ENCODE results near the gene SLC25A3. TPM values are rescaled to one million over a fixed set of nuclear protein-coding genes. Genes with fewer than 3 reads are reported as not detected.
A peak's percentile ranks its signal among the peaks of the same experiment; 100 is the strongest.
"Not testable (repeated sequence)": the region's sequence is repeated elsewhere in the genome, so short reads cannot be mapped to it uniquely, and the experiment has no call there.

Gene SLC25A3
- total RNA-seq, 1 donor, result 409 TPM

DNA sequence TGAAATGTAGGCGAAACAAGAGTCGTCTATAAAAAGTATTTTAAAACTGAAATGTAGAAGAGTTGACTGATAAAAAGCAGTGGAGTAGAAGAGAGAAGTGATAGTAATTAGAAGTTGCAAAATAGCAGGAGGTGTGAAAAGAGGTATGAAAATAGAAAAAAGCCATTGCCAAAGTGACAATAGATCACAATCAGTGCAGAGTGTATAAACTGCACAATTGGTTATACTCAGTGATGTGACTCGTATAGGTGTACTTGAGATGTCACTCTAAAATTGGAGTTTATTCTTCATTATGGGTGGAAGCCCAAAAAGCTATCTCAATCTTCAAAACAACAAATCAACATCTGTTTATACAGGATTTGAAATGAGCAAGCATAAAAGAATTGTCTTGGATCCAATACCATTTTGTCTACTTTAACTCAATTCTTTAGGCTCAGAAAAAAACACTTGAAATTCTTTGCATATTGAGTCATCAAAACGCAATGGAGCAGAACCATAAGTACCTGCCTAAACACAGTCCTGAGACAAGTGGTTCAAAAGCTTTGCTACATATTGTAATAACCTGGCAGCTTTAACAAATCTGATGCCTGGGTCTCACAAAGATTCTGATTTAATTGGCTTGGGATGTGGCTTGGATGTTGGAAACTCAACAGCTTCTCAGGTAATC lies 42.3 kb downstream of the SLC25A3 start:
- Histone ChIP-seq H3K9me3 (ENCODE audit: low read depth, low read length) (no peaks in the 10 kb centered on the region), H3K4me1 (ENCODE audit: insufficient read depth, low read length) (peaks cover 19% of the 10 kb centered on the region)

DNA sequence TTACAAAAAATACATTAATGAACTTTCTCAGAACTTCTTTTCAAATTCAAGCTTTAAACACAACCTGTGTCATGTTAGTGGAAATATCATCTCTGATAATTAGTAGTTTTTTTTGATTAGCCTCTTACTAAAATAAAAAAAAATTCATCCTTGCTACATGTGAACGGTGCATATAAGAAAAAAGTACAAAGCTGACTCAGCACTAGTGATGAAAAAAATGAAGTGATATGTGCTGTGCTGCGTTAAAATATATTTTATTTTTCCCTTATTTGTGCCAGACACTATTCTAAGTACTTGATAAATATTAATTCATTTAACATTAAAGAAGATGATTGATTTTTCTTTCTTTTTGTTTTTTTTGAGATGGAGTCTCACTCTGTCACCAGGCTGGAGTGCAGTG lies 43.6 kb downstream of the SLC25A3 start:
- Histone ChIP-seq H3K27me3 (ENCODE audit: insufficient read depth, low read length) (no peaks in the 10 kb centered on the region), H3K4me1 (ENCODE audit: insufficient read depth, low read length) (peaks cover 28% of the 10 kb centered on the region), H3K9me3 (ENCODE audit: low read depth, low read length) (no peaks in the 10 kb centered on the region), H3K4me3 (ENCODE audit: low read length) (no peak overlapping the region)

More for the DNA sequence above, 42.3 kb downstream of the SLC25A3 start:
- Histone ChIP-seq H3K4me3 (ENCODE audit: low read length) (no peak overlapping the region), H3K27me3 (ENCODE audit: insufficient read depth, low read length) (no peaks in the 10 kb centered on the region)

GRCh38 chr12:98638009-98638408 lies 44.5 kb downstream of the SLC25A3 start:
- Histone ChIP-seq H3K4me3 (ENCODE audit: low read length) (no peak overlapping the region), H3K4me1 (ENCODE audit: insufficient read depth, low read length) (peaks cover 36% of the 10 kb centered on the region), H3K27me3 (ENCODE audit: insufficient read depth, low read length) (no peaks in the 10 kb centered on the region), H3K9me3 (ENCODE audit: low read depth, low read length) (no peaks in the 10 kb centered on the region)

GRCh38 chr12:98639491-98639890 lies 46.0 kb downstream of the SLC25A3 start:
- Histone ChIP-seq H3K4me3 (ENCODE audit: low read length) (no peak overlapping the region), H3K27me3 (ENCODE audit: insufficient read depth, low read length) (no peaks in the 10 kb centered on the region), H3K4me1 (ENCODE audit: insufficient read depth, low read length) (peaks cover 44% of the 10 kb centered on the region), H3K9me3 (ENCODE audit: low read depth, low read length) (no peaks in the 10 kb centered on the region)

DNA sequence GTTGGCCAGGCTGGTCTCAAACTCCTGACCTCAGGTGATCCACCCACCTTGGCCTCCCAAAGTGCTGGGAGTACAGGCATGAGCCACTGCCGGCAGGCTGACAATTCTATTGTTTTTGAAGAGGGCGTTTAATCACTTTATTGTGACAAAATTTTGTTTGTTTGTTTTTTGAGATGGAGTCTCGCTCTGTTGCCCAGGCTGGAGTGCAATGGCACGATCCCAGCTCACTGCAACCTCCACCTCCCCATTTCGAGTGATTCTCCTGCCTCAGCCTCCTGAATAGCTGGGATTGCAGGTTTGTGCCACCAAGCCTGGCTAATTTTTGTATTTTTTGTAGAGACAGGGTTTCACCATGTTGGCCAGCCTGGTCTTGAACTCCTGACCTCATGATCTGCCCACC lies 49.3 kb downstream of the SLC25A3 start:
- H3K4me1 ChIP-seq (ENCODE audit: insufficient read depth, low read length), result peaks cover 56% of the 10 kb centered on the region
- H3K4me3 ChIP-seq (ENCODE audit: low read length); H3K9me3 ChIP-seq (ENCODE audit: low read depth, low read length); H3K27me3 ChIP-seq (ENCODE audit: insufficient read depth, low read length): not testable (repeated sequence)

DNA sequence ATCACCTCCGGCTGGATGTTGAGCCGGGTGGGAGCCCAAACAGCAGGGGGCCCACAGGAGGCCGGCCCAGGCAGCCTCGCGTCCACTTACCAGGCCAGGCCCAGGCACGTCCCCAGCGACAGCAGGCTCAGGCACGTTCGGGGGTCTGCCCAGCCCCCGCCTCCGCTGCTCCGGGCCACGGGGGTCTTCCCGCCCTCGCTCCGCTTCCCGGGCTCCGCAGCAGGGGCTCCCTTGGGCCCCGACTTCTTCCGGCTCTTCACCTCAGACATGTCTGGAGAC lies 50.9 kb downstream of the SLC25A3 start:
- peaks cover 43% of the 10 kb centered on the region for H3K4me1 ChIP-seq (ENCODE audit: insufficient read depth, low read length)
- no peaks in the 10 kb centered on the region for H3K9me3 ChIP-seq (ENCODE audit: low read depth, low read length)
- no peaks in the 10 kb centered on the region for H3K27me3 ChIP-seq (ENCODE audit: insufficient read depth, low read length)
- peak overlapping the region; percentile 74 for H3K4me3 ChIP-seq (ENCODE audit: low read length)

- H3K4me1 ChIP-seq (ENCODE audit: insufficient read depth, low read length), result peaks cover 41% of the 10 kb centered on the region
- H3K4me3 ChIP-seq (ENCODE audit: low read length), result peak within 1 kb of the TSS; percentile 74
- H3K9me3 ChIP-seq (ENCODE audit: low read depth, low read length), result no peaks in the 10 kb centered on the region
- H3K27me3 ChIP-seq (ENCODE audit: insufficient read depth, low read length), result no peaks in the 10 kb centered on the region
Observed at GRCh38 chr12:98644712-98645571, 51.5 kb downstream of the SLC25A3 start, which contains the start of the genes APAF1 and IKBIP. TSS of gene APAF1 (plus strand) at chr12:98645290. CDS start at chr12:98648360, 3,070 bp downstream. TSS of gene IKBIP (minus strand) at chr12:98644788. CDS start at chr12:98644701, 87 bp downstream.

DNA sequence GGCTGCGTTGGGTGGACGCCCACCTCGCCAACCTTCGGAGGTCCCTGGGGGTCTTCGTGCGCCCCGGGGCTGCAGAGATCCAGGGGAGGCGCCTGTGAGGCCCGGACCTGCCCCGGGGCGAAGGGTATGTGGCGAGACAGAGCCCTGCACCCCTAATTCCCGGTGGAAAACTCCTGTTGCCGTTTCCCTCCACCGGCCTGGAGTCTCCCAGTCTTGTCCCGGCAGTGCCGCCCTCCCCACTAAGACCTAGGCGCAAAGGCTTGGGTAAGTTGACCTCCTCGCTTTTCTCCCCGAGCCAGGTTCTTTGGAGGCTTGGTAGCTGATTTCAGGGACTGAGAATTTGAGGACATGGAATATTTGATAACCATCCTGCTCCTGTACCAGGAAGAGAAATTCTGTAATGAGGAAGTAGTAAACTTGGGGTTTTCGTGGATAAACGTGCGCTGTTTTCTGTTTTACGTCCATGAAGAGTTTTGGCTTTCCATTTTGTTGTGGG lies 52.1 kb downstream of the SLC25A3 start:
- peaks cover 39% of the 10 kb centered on the region for H3K4me1 ChIP-seq (ENCODE audit: insufficient read depth, low read length)
- H3K9me3 ChIP-seq (ENCODE audit: low read depth, low read length), result no peaks in the 10 kb centered on the region
- H3K4me3 ChIP-seq (ENCODE audit: low read length), result peak overlapping the region; percentile 74
- no peaks in the 10 kb centered on the region for H3K27me3 ChIP-seq (ENCODE audit: insufficient read depth, low read length)

DNA sequence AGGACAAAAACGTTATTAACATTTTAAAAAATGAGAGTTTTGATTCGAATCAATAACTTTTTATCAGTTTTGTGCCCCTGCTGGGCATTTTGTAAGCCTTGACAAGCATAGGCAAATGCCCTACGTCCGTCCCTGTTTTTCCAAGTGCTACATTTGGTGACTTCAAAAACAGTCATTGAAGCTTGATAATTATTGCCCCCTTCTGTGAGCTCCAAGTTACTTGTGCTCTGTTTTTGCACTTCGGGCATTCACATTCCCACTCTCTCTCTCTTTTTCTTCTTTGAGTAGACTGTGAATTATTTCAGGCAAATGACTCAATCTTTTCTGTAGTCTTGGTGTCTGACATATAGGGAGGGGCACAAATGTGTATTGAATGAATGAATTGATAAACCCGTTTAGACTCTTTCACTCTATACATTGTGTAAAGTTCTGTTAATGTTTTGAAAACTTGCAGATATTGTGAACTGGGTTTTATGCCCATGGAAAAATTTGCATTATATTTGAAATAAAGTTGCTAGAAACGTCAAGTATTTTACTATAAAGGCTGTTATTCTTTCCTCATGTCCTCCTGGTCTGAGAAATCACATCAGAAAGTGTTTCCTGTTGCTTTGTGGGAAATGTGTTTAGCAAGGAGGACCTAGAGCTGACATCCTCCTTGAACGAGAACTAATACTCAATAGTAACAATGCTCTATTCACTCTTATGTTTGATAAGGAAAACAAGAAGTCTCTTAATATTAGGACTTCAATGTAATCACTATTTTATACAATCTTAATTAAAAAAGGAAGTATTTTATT lies 53.0 kb downstream of the SLC25A3 start:
- no peaks in the 10 kb centered on the region for H3K27me3 ChIP-seq (ENCODE audit: insufficient read depth, low read length)
- no peaks in the 10 kb centered on the region for H3K9me3 ChIP-seq (ENCODE audit: low read depth, low read length)
- peaks cover 31% of the 10 kb centered on the region for H3K4me1 ChIP-seq (ENCODE audit: insufficient read depth, low read length)
- peak overlapping the region; percentile 74 for H3K4me3 ChIP-seq (ENCODE audit: low read length)

DNA sequence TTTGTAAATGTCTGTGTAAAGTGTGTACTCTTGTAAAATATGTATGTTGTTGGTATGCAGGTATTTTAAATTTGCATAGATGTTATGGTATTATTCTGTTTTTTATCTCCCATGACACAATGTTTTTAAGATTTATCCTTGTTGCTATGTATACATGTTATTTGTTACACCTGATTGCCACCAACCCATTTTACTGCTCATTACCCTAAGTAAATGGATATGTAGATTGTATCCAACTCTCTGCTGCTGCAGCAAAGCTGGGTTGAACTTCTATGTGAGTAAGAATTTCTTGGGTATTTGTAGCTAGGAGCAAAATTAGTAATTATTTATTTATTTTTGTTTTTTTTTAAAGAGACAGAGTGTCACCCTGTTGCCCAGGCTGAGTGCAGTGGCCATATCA lies 57.8 kb downstream of the SLC25A3 start:
- Histone ChIP-seq H3K27me3 (ENCODE audit: insufficient read depth, low read length) (no peaks in the 10 kb centered on the region), H3K4me1 (ENCODE audit: insufficient read depth, low read length) (peaks cover 10% of the 10 kb centered on the region), H3K9me3 (ENCODE audit: low read depth, low read length) (no peaks in the 10 kb centered on the region), H3K4me3 (ENCODE audit: low read length) (no peak overlapping the region)

DNA sequence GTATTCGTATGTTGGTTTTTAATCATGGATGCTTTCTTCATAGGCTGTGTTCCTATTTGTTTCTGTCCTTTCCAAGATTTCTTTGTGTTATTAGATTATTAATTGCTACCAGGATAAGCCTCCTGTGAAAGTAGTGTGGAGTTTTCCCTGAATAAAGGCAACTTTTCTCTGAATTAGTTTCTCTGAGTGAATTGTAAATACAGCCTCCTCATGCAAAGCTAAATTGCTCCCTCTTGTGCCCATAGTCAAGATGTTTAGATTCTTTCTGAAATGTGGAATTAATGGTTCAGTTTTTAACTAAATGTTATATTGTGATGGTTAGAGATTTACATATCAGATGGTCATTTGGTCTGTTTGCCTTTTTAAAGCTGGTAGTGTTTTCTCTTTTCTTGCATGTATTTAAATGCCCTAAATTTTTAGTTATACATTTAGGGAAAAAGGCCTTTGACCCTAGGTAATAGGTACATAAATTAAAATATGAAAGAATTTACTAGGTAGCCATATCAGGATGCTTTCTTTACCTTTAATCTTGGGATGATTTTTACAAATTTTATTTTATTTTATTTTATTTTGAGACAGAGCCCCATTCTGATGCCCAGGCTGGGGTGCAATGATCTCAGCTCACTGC lies 60.5 kb downstream of the SLC25A3 start:
- Histone ChIP-seq H3K27me3 (ENCODE audit: insufficient read depth, low read length) (no peaks in the 10 kb centered on the region), H3K4me3 (ENCODE audit: low read length) (no peak overlapping the region), H3K4me1 (ENCODE audit: insufficient read depth, low read length) (no peaks in the 10 kb centered on the region), H3K9me3 (ENCODE audit: low read depth, low read length) (no peaks in the 10 kb centered on the region)

Other genes starting within 250 kb of the SLC25A3 start
- 221 TPM for gene TMPO, start 78.1 kb upstream of the SLC25A3 start, total RNA-seq
- gene IKBIP, start 51.1 kb downstream of the SLC25A3 start, total RNA-seq, result 3.4 TPM
- gene APAF1, start 51.6 kb downstream of the SLC25A3 start, total RNA-seq, result 16.2 TPM

All from mononuclear cell (primary cell).